SJSA1 (cell line): Measurements from ENCODE around the gene CENPB. TPM values are rescaled to one million over a fixed set of nuclear protein-coding genes. Genes with fewer than 3 reads are reported as not detected.
"Not testable (repeated sequence)": the region's sequence is repeated elsewhere in the genome, so short reads cannot be mapped to it uniquely, and the experiment has no call there.

Source experiments
- DNase-seq, 2 experiments: peaks; one replicate each; pipeline ENCODE4 v3.0.0-alpha.2; 2015 to 2020; ENCODE audit warnings: low spot score in 2 of 2, low read depth in 1 of 2
- H3K27ac ChIP-seq: fragments of 250-450 bp; sonication (Bioruptor Pico); 2 replicates; pipeline ENCODE4 v1.5.1; 2020; ENCODE audit warnings: mild to moderate bottlenecking, moderate library complexity
- H3K27me3 ChIP-seq: fragments of 250-450 bp; sonication (Bioruptor Pico); replicated peaks from 2 replicates; pipeline ENCODE4 v1.5.1; 2020; ENCODE audit warnings: mild to moderate bottlenecking, moderate library complexity
- H3K36me3 ChIP-seq: fragments of 250-450 bp; sonication (Bioruptor Pico); 2 replicates; pipeline ENCODE4 v1.5.1; 2020; ENCODE audit warnings: mild to moderate bottlenecking
- H3K4me1 ChIP-seq: fragments of 250-450 bp; sonication (Bioruptor Pico); replicated peaks from 2 replicates; pipeline ENCODE4 v1.6.1; 2021; ENCODE audit warnings: mild to moderate bottlenecking
- H3K4me3 ChIP-seq: fragments of 250-450 bp; sonication (Bioruptor Pico); 2 replicates; pipeline ENCODE4 v1.5.1; 2020; ENCODE audit warnings: mild to moderate bottlenecking
- H3K9me3 ChIP-seq: fragments of 250-450 bp; sonication (Bioruptor Pico); replicated peaks from 2 replicates; pipeline ENCODE4 v1.5.1; 2020; ENCODE audit warnings: mild to moderate bottlenecking
- total RNA-seq: library from RNA; depleted of rRNA; stranded (reverse); fragments of >200 nt; shearing (Covaris generic); gene quantifications from 2 replicates; pipeline ENCODE4 v1.2.3, GENCODE V29; 2014

CENPB gene
- total RNA-seq, 1 experiment from 2014 or later, result 144 TPM

- Histone ChIP-seq H3K36me3 (peaks cover 29% of the 10 kb centered on the region), H3K4me1 (peaks cover 36% of the 10 kb centered on the region)
- H3K27me3 ChIP-seq, H3K27ac ChIP-seq, H3K9me3 ChIP-seq, DNase-seq, H3K4me3 ChIP-seq: not testable (repeated sequence)
Measured at GRCh38 chr20:3794168-3794567, 7.6 kb upstream of the CENPB start.

- H3K27ac ChIP-seq, DNase-seq, H3K27me3 ChIP-seq, H3K9me3 ChIP-seq, H3K4me3 ChIP-seq: not testable (repeated sequence)
- Histone ChIP-seq H3K4me1 (peaks cover 25% of the 10 kb centered on the region), H3K36me3 (peaks cover 20% of the 10 kb centered on the region)
Measured at GRCh38 chr20:3789201-3789600, 2.7 kb upstream of the CENPB start.

- no peaks in the 10 kb centered on the region; the same call in 1 of the 2 replicates for H3K9me3 ChIP-seq
- no peaks in the 10 kb centered on the region for H3K27me3 ChIP-seq
- no peak for DNase-seq
- H3K4me3 ChIP-seq, result no peak overlapping the region
- peaks cover 25% of the 10 kb centered on the region for H3K4me1 ChIP-seq
- H3K27ac ChIP-seq, result no peak overlapping the region
- peaks cover 21% of the 10 kb centered on the region for H3K36me3 ChIP-seq
Measured at GRCh38 chr20:3788685-3789155, 2.2 kb upstream of the CENPB start.

GRCh38 chr20:3787324-3788014 lies 929 bp upstream of the CENPB start:
- Histone ChIP-seq H3K4me3 (peak overlapping the region; percentile 57), H3K36me3 (peaks cover 32% of the 10 kb centered on the region), H3K27me3 (no peaks in the 10 kb centered on the region), H3K4me1 (peaks cover 25% of the 10 kb centered on the region), H3K9me3 (no peaks in the 10 kb centered on the region; the same call in 1 of the 2 replicates), H3K27ac (no peak overlapping the region)
- no peak for DNase-seq

- Histone ChIP-seq H3K27ac (peak overlapping the region; percentile 63), H3K4me1 (peaks cover 26% of the 10 kb centered on the region), H3K9me3 (no peaks in the 10 kb centered on the region; the same call in 1 of the 2 replicates), H3K4me3 (peak overlapping the region; percentile 57), H3K27me3 (no peaks in the 10 kb centered on the region), H3K36me3 (peaks cover 40% of the 10 kb centered on the region)
- peak; percentile 55 to 63 for DNase-seq
Measured at GRCh38 chr20:3786126-3786484, 435 bp downstream of the CENPB start.

GRCh38 chr20:3785240-3786125 lies 1.1 kb downstream of the CENPB start:
- Histone ChIP-seq H3K27ac (peak overlapping the region; percentile 63), H3K27me3 (no peaks in the 10 kb centered on the region), H3K4me3 (peak overlapping the region; percentile 57), H3K4me1 (peaks cover 31% of the 10 kb centered on the region), H3K36me3 (peaks cover 40% of the 10 kb centered on the region), H3K9me3 (no peaks in the 10 kb centered on the region; the same call in 1 of the 2 replicates)
- no peak for DNase-seq

GRCh38 chr20:3784863-3785239 lies 1.7 kb downstream of the CENPB start:
- no peak overlapping the region for H3K27ac ChIP-seq
- DNase-seq, result no peak
- H3K27me3 ChIP-seq, result no peaks in the 10 kb centered on the region
- H3K36me3 ChIP-seq, result peaks cover 40% of the 10 kb centered on the region
- H3K4me1 ChIP-seq, result peaks cover 31% of the 10 kb centered on the region
- peak overlapping the region; percentile 57; the same call in 1 of the 2 replicates for H3K4me3 ChIP-seq
- H3K9me3 ChIP-seq, result no peaks in the 10 kb centered on the region; the same call in 1 of the 2 replicates

- H3K4me3 ChIP-seq, result peak overlapping the region; percentile 57; the same call in 1 of the 2 replicates
- no peaks in the 10 kb centered on the region; the same call in 1 of the 2 replicates for H3K9me3 ChIP-seq
- H3K36me3 ChIP-seq, result peaks cover 40% of the 10 kb centered on the region
- H3K27me3 ChIP-seq, result no peaks in the 10 kb centered on the region
- H3K4me1 ChIP-seq, result peaks cover 31% of the 10 kb centered on the region
- no peak overlapping the region for H3K27ac ChIP-seq
- no peak for DNase-seq
Measured at GRCh38 chr20:3784216-3784853, 2.2 kb downstream of the CENPB start.

GRCh38 chr20:3783511-3784195 lies 2.9 kb downstream of the CENPB start:
- peaks cover 40% of the 10 kb centered on the region for H3K36me3 ChIP-seq
- H3K9me3 ChIP-seq, result no peaks in the 10 kb centered on the region; the same call in 1 of the 2 replicates
- DNase-seq, result no peak
- no peak overlapping the region for H3K4me3 ChIP-seq
- H3K27ac ChIP-seq, result no peak overlapping the region
- peaks cover 31% of the 10 kb centered on the region for H3K4me1 ChIP-seq
- peaks cover under 1% of the 10 kb centered on the region; the same call in 1 of the 2 replicates for H3K27me3 ChIP-seq

GRCh38 chr20:3783068-3783489 lies 3.5 kb downstream of the CENPB start:
- Histone ChIP-seq H3K4me3 (no peak overlapping the region), H3K9me3 (no peaks in the 10 kb centered on the region; the same call in 1 of the 2 replicates), H3K36me3 (peaks cover 40% of the 10 kb centered on the region), H3K4me1 (peaks cover 33% of the 10 kb centered on the region), H3K27me3 (peaks cover 7% of the 10 kb centered on the region), H3K27ac (no peak overlapping the region)
- DNase-seq, result no peak

GRCh38 chr20:3782597-3782996 lies 3.9 kb downstream of the CENPB start:
- Histone ChIP-seq H3K36me3 (peaks cover 40% of the 10 kb centered on the region), H3K27ac (no peak overlapping the region), H3K4me3 (no peak overlapping the region), H3K4me1 (peaks cover 38% of the 10 kb centered on the region), H3K9me3 (no peaks in the 10 kb centered on the region; the same call in 1 of the 2 replicates), H3K27me3 (peaks cover 11% of the 10 kb centered on the region)
- DNase-seq, result no peak

GRCh38 chr20:3781153-3781910 lies 5.2 kb downstream of the CENPB start, which contains the start of gene SPEF1:
Gene SPEF1, minus strand, starts transcription at chr20:3781448. Its CDS starts 161 bp downstream, at chr20:3781287.
- Histone ChIP-seq H3K4me3 (peak within 1 kb of the TSS; percentile 22), H3K27ac (no peak within 1 kb of the TSS), H3K36me3 (peaks cover 40% of the 10 kb centered on the region), H3K4me1 (peaks cover 34% of the 10 kb centered on the region), H3K9me3 (no peaks in the 10 kb centered on the region; the same call in 1 of the 2 replicates), H3K27me3 (peaks cover 15% of the 10 kb centered on the region)
- peak; percentile 90 to 93 for DNase-seq
